Naive thymus-derived CD4-positive, alpha-beta T cell (primary cell): ENCODE results near the gene NT5DC4. TPM values are rescaled to one million over a fixed set of nuclear protein-coding genes. Genes with fewer than 3 reads are reported as not detected.

Source experiments
- ATAC-seq: fragments of 150-1000 bp; cut with Tn5 transposase; 2 replicates; pipeline ENCODE4 v1.10.0; 2021; ENCODE audit warnings: mild to moderate bottlenecking, moderate library complexity
- CTCF ChIA-PET: fragments of 350-600 bp; sonication (Branson Sonifier 250); formaldehyde crosslinking; loops from one replicate; lab custom pipeline; 2021; ENCODE audit warnings: antibody characterized with exemption; lab: Charles Lee
- POLR2A ChIA-PET: fragments of 350-600 bp; sonication (Branson Sonifier 250); formaldehyde crosslinking; loops from one replicate; lab custom pipeline; 2021; ENCODE audit warnings: antibody characterized with exemption, inconsistent platforms; lab: Charles Lee
- DNase-seq, 9 donors: peaks; one replicate each; pipeline versions ENCODE4 v3.0.0 to v3.0.0-alpha.2; 2020 to 2022; ENCODE audit warnings: mixed read lengths in 1 of 9
- H3K27ac ChIP-seq: one replicate; pipeline ENCODE4 v1.7.0; 2013; ENCODE audit warnings: mild to moderate bottlenecking, low read depth, low read length, moderate library complexity
- H3K27me3 ChIP-seq, 2 donors: one replicate each; pipeline ENCODE4 v1.7.0; 2013; ENCODE audit warnings: low read length in 2 of 2, mild to moderate bottlenecking in 2 of 2, moderate library complexity in 2 of 2; ENCODE audit not compliant: control insufficient read depth in 2 of 2, insufficient read depth in 2 of 2
- H3K36me3 ChIP-seq, 3 experiments: 1 replicate in 2 of 3; 2 replicates in 1 of 3; pipeline ENCODE4 v1.7.0; 2013; ENCODE audit warnings: low read length in 3 of 3, mild to moderate bottlenecking in 3 of 3, moderate library complexity in 1 of 3; ENCODE audit not compliant: insufficient read depth in 3 of 3, control insufficient read depth in 2 of 3
- H3K4me1 ChIP-seq, 2 donors: one replicate each; pipeline ENCODE4 v1.7.0; 2013; ENCODE audit warnings: low read length in 2 of 2, mild to moderate bottlenecking in 2 of 2, moderate library complexity in 1 of 2; ENCODE audit not compliant: control insufficient read depth in 2 of 2, insufficient read depth in 2 of 2
- H3K4me3 ChIP-seq: 2 replicates; pipeline ENCODE4 v1.7.0; 2013; ENCODE audit warnings: mild to moderate bottlenecking, low read length
- H3K9me3 ChIP-seq, 3 experiments: 1 replicate in 2 of 3; 2 replicates in 1 of 3; pipeline ENCODE4 v1.7.0; 2013; ENCODE audit warnings: low read length in 3 of 3; ENCODE audit not compliant: control insufficient read depth in 2 of 3
- H3K27ac Mint-ChIP-seq, 9 donors: one replicate each; pipeline ENCODE4 v1.8.0; 2020 to 2022; ENCODE audit warnings: mixed read lengths in 9 of 9, mild to moderate bottlenecking in 8 of 9, moderate library complexity in 5 of 9, inconsistent platforms in 2 of 9
- H3K27me3 Mint-ChIP-seq, 5 donors: one replicate each; pipeline ENCODE4 v1.8.0; 2021 to 2022; ENCODE audit warnings: mixed read lengths in 5 of 5, mild to moderate bottlenecking in 1 of 5
- H3K36me3 Mint-ChIP-seq, 5 donors: one replicate each; pipeline ENCODE4 v1.8.0; 2020 to 2022; ENCODE audit warnings: mixed read lengths in 5 of 5, mild to moderate bottlenecking in 3 of 5, inconsistent platforms in 1 of 5
- H3K4me1 Mint-ChIP-seq, 7 donors: one replicate each; pipeline ENCODE4 v1.8.0; 2020 to 2022; ENCODE audit warnings: mixed read lengths in 7 of 7, mild to moderate bottlenecking in 3 of 7, inconsistent platforms in 1 of 7
- H3K4me3 Mint-ChIP-seq, 10 donors: one replicate each; pipeline ENCODE4 v1.8.0; 2020 to 2022; ENCODE audit warnings: mild to moderate bottlenecking in 10 of 10, mixed read lengths in 10 of 10, moderate library complexity in 6 of 10, inconsistent platforms in 2 of 10
- H3K9me3 Mint-ChIP-seq, 11 donors: one replicate each; pipeline ENCODE4 v1.8.0; 2020 to 2022; ENCODE audit warnings: mixed read lengths in 11 of 11, mild to moderate bottlenecking in 4 of 11, inconsistent platforms in 1 of 11, moderate library complexity in 1 of 11
- intact Hi-C, 2 donors: fragments of 100-400 bp; cut with micrococcal nuclease; formaldehyde crosslinking; loops; one replicate each; pipeline ENCODE4 v1.15.1; 2023
- polyA plus RNA-seq, 2 donors: library from polyadenylated mRNA; unstranded; fragments of 300-500 nt; fragmentation: Illumina TruSeq; gene quantifications; one replicate each; pipeline ENCODE4 v1.2.3, GENCODE V29; 2021
- total RNA-seq, 6 experiments: library from RNA in 5 of 6; stranded (reverse) in 5 of 6; gene quantifications; 1 replicate in 5 of 6; 2 replicates in 1 of 6; pipeline ENCODE4 v1.2.3 and lab custom pipeline; 2021 to 2026

The NT5DC4 gene
- under 1 TPM in 1 of 5 experiments, not detected in 4; 0.56 TPM for total RNA-seq
- not detected for polyA plus RNA-seq
- total RNA-seq (lab: John Stamatoyannopoulos, UW), result not detected

DNA sequence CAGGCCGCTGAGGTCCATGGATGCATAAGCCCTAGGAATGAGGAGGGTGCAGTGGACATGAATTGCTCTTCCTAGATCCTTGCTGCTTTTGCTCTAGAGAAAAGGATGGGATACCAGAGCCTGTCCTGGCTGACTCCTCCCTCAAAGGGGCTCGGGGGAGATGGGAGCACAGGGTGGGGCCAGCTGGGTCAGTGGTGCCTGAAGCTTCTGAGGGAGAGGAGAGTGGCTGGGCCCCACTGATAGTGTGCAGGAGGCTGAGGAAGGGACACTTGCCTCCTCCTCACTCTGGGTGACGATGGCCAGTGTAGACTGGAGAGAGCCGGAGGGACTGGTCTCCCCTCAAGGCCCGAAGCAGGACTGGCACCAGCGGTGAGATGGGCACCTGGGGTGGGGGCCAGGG, at the start of gene NT5DC4:
Gene NT5DC4 (plus strand): TSS at position 236 of the 400 bp plus-strand sequence. CDS start 60 bp downstream, at position 296.
- POLR2A ChIA-PET, result no interaction called here
- Histone ChIP-seq H3K4me3 (no peak within 1 kb of the TSS), H3K27me3 (no peaks in the 10 kb centered on the region), H3K36me3 (no peaks in the 10 kb centered on the region), H3K4me1 (no peaks in the 10 kb centered on the region), H3K9me3 (no peaks in the 10 kb centered on the region), H3K27ac (no peak within 1 kb of the TSS)
- no peak for ATAC-seq
- H3K27ac Mint-ChIP-seq, result no peak within 1 kb of the TSS
- H3K9me3 Mint-ChIP-seq, result peaks cover 0 to 5% (median 2%) of the 10 kb centered on the region in 11 donors
- H3K27me3 Mint-ChIP-seq, result peaks cover 0 to 7% (median 0%) of the 10 kb centered on the region in 5 donors
- peaks cover 0 to 6% (median 0%) of the 10 kb centered on the region in 5 donors for H3K36me3 Mint-ChIP-seq
- H3K4me3 Mint-ChIP-seq, result no peak within 1 kb of the TSS
- intact Hi-C loops, result no loop called here
- CTCF ChIA-PET, result no interaction called here
- DNase-seq, result no peak
- peaks cover 0 to 7% (median 0%) of the 10 kb centered on the region in 7 donors for H3K4me1 Mint-ChIP-seq

DNA sequence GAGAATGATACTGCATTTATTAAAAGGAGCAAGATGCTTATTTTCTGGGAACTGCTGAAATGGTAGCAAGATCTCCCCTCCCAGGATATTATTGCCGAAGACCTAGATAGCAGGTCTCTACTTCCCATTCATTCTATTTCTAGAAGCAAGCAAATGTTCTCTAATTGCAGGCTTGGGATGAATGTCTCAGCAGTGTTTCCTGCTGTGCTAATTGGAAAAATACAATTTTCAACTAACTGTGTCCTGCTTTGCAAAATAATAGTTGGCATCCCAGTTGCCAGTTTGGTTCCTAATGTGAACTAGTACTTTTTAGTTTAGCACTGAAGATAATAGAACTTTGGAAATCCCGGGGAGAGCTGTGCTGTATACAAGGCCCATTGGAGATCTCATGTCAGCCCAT, 49.0 kb upstream of the NT5DC4 start:
- POLR2A ChIA-PET, result interaction anchor here (0.6 to 1.2 kb wide), 4 partner anchors 25 to 48 kb away, joined by 3 to 8 read pairs (median 4); no protein-coding TSS in a partner anchor
- Mint-ChIP-seq H3K4me1 (peaks cover 0 to 10% (median 0%) of the 10 kb centered on the region in 7 donors), H3K9me3 (no peaks in the 10 kb centered on the region), H3K27ac (no peak overlapping the region), H3K4me3 (no peak overlapping the region), H3K27me3 (peaks cover 0 to 12% (median 9%) of the 10 kb centered on the region in 5 donors), H3K36me3 (peaks cover 0 to 5% (median 2%) of the 10 kb centered on the region in 5 donors)
- Histone ChIP-seq H3K9me3 (no peaks in the 10 kb centered on the region), H3K36me3 (no peaks in the 10 kb centered on the region), H3K27me3 (no peaks in the 10 kb centered on the region), H3K4me3 (no peak overlapping the region), H3K4me1 (no peaks in the 10 kb centered on the region), H3K27ac (no peak overlapping the region)
- no peak for DNase-seq
- intact Hi-C loops, result no loop called here
- no peak for ATAC-seq
- CTCF ChIA-PET, result interaction anchor here (0.7 kb wide), 1 partner anchor 13 kb away, joined by 3 read pairs; no protein-coding TSS in a partner anchor

DNA sequence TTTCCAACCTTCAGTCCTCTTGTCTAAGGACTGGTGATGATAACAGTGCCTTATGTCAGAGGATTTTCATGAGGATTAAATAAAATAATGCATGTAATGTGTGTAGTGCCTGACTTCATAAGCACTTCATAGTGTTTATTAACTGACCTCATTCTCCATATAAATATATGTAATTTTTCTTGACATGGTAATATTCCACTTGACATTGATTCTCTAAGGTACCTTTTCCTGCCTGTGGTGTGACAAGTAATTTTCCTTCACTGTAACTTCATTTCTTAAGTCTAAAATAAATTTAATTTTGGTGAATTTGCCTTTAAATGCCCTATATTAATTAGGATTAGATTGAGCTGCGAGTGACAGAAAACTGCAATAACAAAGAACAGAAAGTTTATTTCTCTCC, 47.8 kb upstream of the NT5DC4 start:
- DNase-seq, result no peak
- no peak overlapping the region for H3K4me3 ChIP-seq
- no peaks in the 10 kb centered on the region for H3K4me1 ChIP-seq
- H3K9me3 ChIP-seq, result no peaks in the 10 kb centered on the region
- ATAC-seq, result no peak
- Mint-ChIP-seq H3K4me1 (peaks cover 0 to 8% (median 0%) of the 10 kb centered on the region in 7 donors), H3K36me3 (peaks cover 0 to 4% (median 0%) of the 10 kb centered on the region in 5 donors), H3K9me3 (no peaks in the 10 kb centered on the region), H3K27me3 (peaks cover 0 to 12% (median 9%) of the 10 kb centered on the region in 5 donors), H3K4me3 (no peak overlapping the region), H3K27ac (no peak overlapping the region)
- H3K27me3 ChIP-seq, result no peaks in the 10 kb centered on the region
- no peak overlapping the region for H3K27ac ChIP-seq
- ChIA-PET POLR2A (interaction anchor here (0.9 to 1.1 kb wide), 2 partner anchors 33 to 47 kb away, joined by 3 read pairs; no protein-coding TSS in a partner anchor), CTCF (no interaction called here)
- intact Hi-C loops, result no loop called here
- H3K36me3 ChIP-seq, result no peaks in the 10 kb centered on the region

DNA sequence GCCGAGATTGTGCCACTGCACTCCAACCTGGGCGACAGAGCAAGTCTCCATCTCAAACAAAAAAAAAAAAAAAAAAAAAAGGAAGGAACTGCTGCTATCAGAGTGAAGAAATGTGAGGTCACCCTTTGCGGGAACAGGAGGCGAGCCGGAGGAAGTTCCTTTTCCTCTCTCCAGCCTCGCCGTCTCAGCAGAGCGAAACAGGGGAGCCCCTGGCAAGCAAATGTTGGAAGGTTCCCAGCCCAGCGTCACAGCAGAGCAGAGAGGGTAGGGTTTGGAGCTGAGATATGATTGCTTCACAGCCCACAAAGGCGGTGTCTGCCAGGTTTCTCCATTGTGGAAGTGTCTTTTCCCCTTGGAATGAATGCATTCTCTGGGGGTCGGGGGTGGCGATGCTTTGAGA, 46.6 kb upstream of the NT5DC4 start:
- Histone ChIP-seq H3K4me1 (no peaks in the 10 kb centered on the region), H3K36me3 (no peaks in the 10 kb centered on the region), H3K4me3 (no peak overlapping the region), H3K27ac (no peak overlapping the region), H3K9me3 (no peaks in the 10 kb centered on the region), H3K27me3 (no peaks in the 10 kb centered on the region)
- ChIA-PET POLR2A (no interaction called here), CTCF (interaction anchor here (1.0 kb wide), 1 partner anchor 56 kb away, joined by 3 read pairs; no protein-coding TSS in a partner anchor)
- Mint-ChIP-seq H3K4me3 (no peak overlapping the region), H3K36me3 (peaks cover 0 to 3% (median 0%) of the 10 kb centered on the region in 5 donors), H3K4me1 (peaks cover 0 to 8% (median 0%) of the 10 kb centered on the region in 7 donors), H3K9me3 (no peaks in the 10 kb centered on the region), H3K27me3 (peaks cover 0 to 12% (median 9%) of the 10 kb centered on the region in 5 donors), H3K27ac (no peak overlapping the region)
- intact Hi-C loops, result no loop called here
- ATAC-seq (peak; percentile 77), DNase-seq (no peak)

DNA sequence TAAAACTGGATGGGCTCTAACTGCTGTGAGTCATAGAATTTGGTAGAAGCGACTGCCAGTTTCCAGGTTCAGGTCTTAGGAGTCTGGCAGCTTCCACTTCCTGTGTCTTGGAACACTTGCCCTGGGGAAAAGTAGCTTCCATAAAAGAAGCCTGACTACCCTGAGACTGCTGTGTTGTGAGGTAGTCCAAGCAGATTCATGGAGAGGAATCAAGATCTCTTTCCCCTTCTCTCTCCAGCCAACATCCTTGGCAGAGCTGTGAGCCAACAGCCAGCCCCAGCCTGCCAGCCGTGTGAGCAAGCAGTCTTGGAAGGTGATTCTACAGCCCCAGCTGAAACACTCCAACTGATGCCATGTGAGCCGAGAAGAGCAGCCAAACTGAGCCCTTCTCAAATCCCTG, 41.3 kb upstream of the NT5DC4 start:
- H3K27me3 Mint-ChIP-seq, result peaks cover 0 to 10% (median 2%) of the 10 kb centered on the region in 5 donors
- Histone ChIP-seq H3K9me3 (no peaks in the 10 kb centered on the region), H3K27me3 (no peaks in the 10 kb centered on the region), H3K4me1 (peaks cover 0 to 7% of the 10 kb centered on the region in 2 donors), H3K27ac (no peak overlapping the region), H3K36me3 (no peaks in the 10 kb centered on the region), H3K4me3 (no peak overlapping the region)
- peaks cover 0 to 3% (median 0%) of the 10 kb centered on the region in 5 donors for H3K36me3 Mint-ChIP-seq
- H3K27ac Mint-ChIP-seq, result peak overlapping the region in 1 of 9 donors; percentile 17
- DNase-seq (no peak), ATAC-seq (no peak)
- ChIA-PET CTCF (no interaction called here), POLR2A (interaction anchor here (0.6 kb wide), 1 partner anchor 14 kb away, joined by 3 read pairs; no protein-coding TSS in a partner anchor)
- intact Hi-C loops, result no loop called here
- H3K9me3 Mint-ChIP-seq, result no peaks in the 10 kb centered on the region
- no peak overlapping the region for H3K4me3 Mint-ChIP-seq
- peaks cover 0 to 23% (median 1%) of the 10 kb centered on the region in 7 donors for H3K4me1 Mint-ChIP-seq

DNA sequence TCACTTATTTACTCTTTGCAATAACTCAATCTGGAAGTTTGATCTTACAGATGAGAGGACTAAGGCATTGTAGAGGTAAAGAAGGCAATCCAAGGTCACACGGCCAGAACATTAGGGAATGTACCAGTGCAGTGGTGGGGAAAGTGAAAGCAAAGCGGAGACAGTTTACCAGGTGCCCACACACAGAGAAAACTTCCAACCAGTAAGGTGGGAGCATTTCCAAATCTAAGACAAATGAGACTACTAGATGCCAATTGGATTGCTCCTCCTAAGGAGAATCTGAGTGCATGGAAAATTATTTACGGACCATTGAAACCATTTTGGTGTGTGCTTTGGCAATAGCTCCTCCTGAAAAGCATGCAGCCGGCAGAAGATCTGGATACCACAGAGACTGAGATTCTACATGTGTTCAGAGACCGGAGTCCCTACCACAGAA, 40.1 kb upstream of the NT5DC4 start:
- H3K27ac Mint-ChIP-seq, result no peak overlapping the region
- peaks cover 0 to 30% (median 0%) of the 10 kb centered on the region in 7 donors for H3K4me1 Mint-ChIP-seq
- no peak overlapping the region for H3K4me3 Mint-ChIP-seq
- no peaks in the 10 kb centered on the region for H3K9me3 ChIP-seq
- CTCF ChIA-PET, result no interaction called here
- no peaks in the 10 kb centered on the region for H3K36me3 Mint-ChIP-seq
- H3K27me3 Mint-ChIP-seq, result peaks cover 0 to 8% (median 0%) of the 10 kb centered on the region in 5 donors
- H3K36me3 ChIP-seq, result no peaks in the 10 kb centered on the region
- no peaks in the 10 kb centered on the region for H3K9me3 Mint-ChIP-seq
- H3K27me3 ChIP-seq, result no peaks in the 10 kb centered on the region
- POLR2A ChIA-PET, result no interaction called here
- no peak for ATAC-seq
- intact Hi-C loops, result no loop called here
- H3K4me3 ChIP-seq, result no peak overlapping the region
- H3K4me1 ChIP-seq, result peaks cover 0 to 7% of the 10 kb centered on the region in 2 donors
- no peak for DNase-seq
- no peak overlapping the region for H3K27ac ChIP-seq
